ENCODE results near the gene CDKL4.

DNA sequence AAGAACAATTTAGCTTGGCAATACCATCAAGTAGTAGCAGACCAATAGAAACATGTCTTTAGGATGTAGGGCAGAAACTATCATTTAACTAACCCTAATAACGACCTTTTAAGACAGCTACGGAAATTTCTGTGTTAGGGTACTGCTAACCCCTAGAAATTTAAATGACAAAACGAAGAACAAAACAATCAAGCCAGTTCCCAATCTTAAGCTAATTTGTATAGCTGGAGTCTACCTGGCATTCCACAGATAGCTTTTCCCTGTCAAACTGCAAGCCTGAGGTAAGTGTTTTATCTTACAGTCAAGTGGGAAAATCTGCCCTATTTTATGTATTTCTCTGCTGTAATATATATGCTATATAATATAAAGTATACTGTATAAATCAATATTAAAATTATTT is 37.6 kb upstream of the CDKL4 start:
- TF ChIP-seq ZBTB21 (tag by site-specific recombination; IDR thresholded peaks at IDR 0.05) (no peak), REST (tag by site-specific recombination; IDR thresholded peaks at IDR 0.05) (no peak), CTCF (tag by site-specific recombination; IDR thresholded peaks at IDR 0.05) (no peak), ZNF302 (tag by site-specific recombination; IDR thresholded peaks at IDR 0.05; ENCODE audit: low read depth) (no peak), ZNF560 (tag by site-specific recombination; IDR thresholded peaks at IDR 0.05; ENCODE audit: borderline replicate concordance) (no peak)
- TF ChIP-seq, protein P1, sequence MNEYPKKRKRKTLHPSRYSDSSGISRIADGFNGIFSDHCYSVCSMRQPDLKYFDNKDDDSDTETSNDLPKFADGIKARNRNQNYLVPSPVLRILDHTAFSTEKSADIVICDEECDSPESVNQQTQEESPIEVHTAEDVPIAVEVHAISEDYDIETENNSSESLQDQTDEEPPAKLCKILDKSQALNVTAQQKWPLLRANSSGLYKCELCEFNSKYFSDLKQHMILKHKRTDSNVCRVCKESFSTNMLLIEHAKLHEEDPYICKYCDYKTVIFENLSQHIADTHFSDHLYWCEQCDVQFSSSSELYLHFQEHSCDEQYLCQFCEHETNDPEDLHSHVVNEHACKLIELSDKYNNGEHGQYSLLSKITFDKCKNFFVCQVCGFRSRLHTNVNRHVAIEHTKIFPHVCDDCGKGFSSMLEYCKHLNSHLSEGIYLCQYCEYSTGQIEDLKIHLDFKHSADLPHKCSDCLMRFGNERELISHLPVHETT (tag by site-specific recombination; IDR thresholded peaks at IDR 0.05), result no peak
